Suprapubic skin (tissue), 4 donors: ENCODE data around the gene CTSA.

Experiments used
- EP300 ChIP-seq: sonication (generic); formaldehyde crosslinking; IDR thresholded peaks from one replicate; pipeline ENCODE4 v1.6.1; 2017; ENCODE audit warnings: antibody characterized with exemption
- POLR2A ChIP-seq, 2 donors: fragments of 450-650 bp; IDR thresholded peaks; one replicate each; pipeline ENCODE4 v1.6.1; 2017; ENCODE audit warnings: antibody characterized with exemption in 2 of 2, mild to moderate bottlenecking in 2 of 2, moderate library complexity in 2 of 2
- POLR2AphosphoS5 ChIP-seq, 3 donors: sonication (generic); formaldehyde crosslinking; IDR thresholded peaks; one replicate each; pipeline ENCODE4 v1.6.1; 2017; ENCODE audit warnings: antibody characterized with exemption in 3 of 3
- TF ChIP-seq, protein P1 (sequence below), 2 donors: fragments of 200-600 bp in 1 of 2; fragments of 450-650 bp in 1 of 2; sonication (generic) in 1 of 2; IDR thresholded peaks; one replicate each; pipeline ENCODE4 v1.5.1; 2016 to 2019; ENCODE audit warnings: antibody characterized with exemption in 2 of 2, mild to moderate bottlenecking in 1 of 2, moderate library complexity in 1 of 2

GRCh38 chr20:45940469-45940868, 49.3 kb downstream of the CTSA start:
- no peak for TF ChIP-seq POLR2A (IDR thresholded peaks at IDR 0.05)
- no peak for TF ChIP-seq POLR2AphosphoS5 (IDR thresholded peaks at IDR 0.05)
- TF ChIP-seq, protein P1, sequence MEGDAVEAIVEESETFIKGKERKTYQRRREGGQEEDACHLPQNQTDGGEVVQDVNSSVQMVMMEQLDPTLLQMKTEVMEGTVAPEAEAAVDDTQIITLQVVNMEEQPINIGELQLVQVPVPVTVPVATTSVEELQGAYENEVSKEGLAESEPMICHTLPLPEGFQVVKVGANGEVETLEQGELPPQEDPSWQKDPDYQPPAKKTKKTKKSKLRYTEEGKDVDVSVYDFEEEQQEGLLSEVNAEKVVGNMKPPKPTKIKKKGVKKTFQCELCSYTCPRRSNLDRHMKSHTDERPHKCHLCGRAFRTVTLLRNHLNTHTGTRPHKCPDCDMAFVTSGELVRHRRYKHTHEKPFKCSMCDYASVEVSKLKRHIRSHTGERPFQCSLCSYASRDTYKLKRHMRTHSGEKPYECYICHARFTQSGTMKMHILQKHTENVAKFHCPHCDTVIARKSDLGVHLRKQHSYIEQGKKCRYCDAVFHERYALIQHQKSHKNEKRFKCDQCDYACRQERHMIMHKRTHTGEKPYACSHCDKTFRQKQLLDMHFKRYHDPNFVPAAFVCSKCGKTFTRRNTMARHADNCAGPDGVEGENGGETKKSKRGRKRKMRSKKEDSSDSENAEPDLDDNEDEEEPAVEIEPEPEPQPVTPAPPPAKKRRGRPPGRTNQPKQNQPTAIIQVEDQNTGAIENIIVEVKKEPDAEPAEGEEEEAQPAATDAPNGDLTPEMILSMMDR (IDR thresholded peaks at IDR 0.05) = no peak
- no peak for TF ChIP-seq EP300
